Adrenal gland (tissue), 5 donors: ENCODE results near the gene EFEMP2.

ENCODE experiments used
- CTCF ChIP-seq, 6 experiments: fragments of 450-650 bp in 4 of 6; fragments of 200-600 bp in 2 of 6; sonication (generic) in 1 of 6; IDR thresholded peaks; 1 replicate in 5 of 6; 2 replicates in 1 of 6; pipeline versions ENCODE4 v1.5.1 to v1.8.0; 2016 to 2021; ENCODE audit warnings: antibody characterized with exemption in 6 of 6, mild to moderate bottlenecking in 2 of 6, moderate library complexity in 1 of 6
- POLR2A ChIP-seq, 2 donors: fragments of 450-650 bp; IDR thresholded peaks; one replicate each; pipeline ENCODE4 v1.6.1; 2017; ENCODE audit warnings: antibody characterized with exemption in 2 of 2, mild to moderate bottlenecking in 2 of 2, moderate library complexity in 1 of 2
- donor health status: DM: no; HTN: no; CAD: no.

GRCh38 chr11:65918211-65919140, 45.9 kb upstream of the EFEMP2 start, which contains the start of gene C11orf68:
- no peak for TF ChIP-seq CTCF (IDR thresholded peaks at IDR 0.05)
- TF ChIP-seq POLR2A (IDR thresholded peaks at IDR 0.05): peak; percentile 48 to 71
